GM19193 (cell line): Measurements from ENCODE around the gene AHDC1.

Source experiments
- POLR2A ChIP-seq: IDR thresholded peaks from 4 replicates; pipeline ENCODE4 v1.6.1; 2011; ENCODE audit not compliant: insufficient read depth, insufficient read length; ENCODE audit errors: extremely low read depth

Gene AHDC1

DNA sequence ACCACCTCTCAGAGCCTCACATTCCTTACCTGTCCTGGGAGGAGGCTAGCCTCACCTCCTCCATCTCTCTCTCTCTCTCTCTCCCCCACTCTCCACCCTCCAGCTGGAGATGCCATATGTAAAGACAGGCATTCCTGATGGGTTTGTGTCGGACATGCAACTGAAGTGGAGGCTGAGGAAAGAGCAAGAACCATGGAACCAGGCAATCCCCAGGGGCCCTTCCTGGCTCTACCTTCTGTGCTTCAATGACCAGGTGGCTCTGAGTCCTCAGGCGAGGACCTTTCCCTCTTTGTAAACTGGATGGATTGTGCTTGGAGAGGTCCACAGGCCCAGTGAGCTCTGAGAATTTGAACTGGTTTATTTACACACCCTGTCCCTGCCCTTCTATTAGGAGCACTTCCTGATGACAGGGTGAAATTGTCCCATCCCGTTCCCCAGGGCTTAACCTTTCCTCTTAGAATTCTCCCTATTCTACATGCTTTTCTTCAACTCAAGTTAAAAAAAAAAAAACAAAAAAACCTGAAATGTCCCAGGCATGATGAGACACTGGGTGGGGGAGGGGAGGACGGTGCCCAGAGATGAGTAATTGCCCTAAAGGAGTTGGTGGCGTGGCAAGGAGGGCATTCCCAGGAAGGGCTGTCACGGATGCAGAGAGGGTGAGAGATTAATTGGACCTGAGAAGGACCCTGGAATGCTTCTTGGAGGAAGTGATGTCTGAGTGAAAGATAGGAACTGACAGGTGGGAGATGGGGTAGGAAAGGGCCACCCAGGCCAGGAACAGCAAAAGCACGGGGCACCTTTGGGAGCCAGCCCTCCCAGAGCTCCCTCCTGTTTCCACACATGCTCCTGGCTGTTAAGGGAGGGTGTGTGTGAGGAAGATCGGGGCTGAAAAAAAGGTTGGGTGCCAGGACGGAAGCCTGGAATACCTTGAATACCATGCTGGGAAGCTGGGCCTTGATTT, 63.8 kb downstream of the AHDC1 start:
- no peak for TF ChIP-seq POLR2A

- TF ChIP-seq POLR2A = no peak
Observed at GRCh38 chr1:27538793-27539192, 65.2 kb downstream of the AHDC1 start.

DNA sequence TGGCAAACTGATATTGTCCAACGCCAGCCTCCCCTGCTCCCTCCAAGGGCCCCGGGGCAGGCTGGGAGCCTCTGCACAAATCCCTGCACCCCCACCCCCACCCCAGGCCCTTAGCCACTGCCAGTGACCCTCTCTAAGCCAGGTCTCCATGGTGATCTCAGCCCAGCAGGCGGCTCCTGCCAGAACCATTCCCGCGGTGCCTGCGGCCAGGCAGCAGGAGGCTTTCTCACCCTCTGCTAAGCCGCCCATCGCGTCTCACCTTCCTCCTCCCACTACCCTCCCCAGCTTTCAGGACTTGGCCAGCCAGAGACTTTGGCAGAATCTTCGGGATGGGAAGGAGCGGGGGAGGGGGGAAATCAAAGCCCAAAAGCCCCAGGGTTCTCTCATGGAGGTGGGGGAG, 67.2 kb downstream of the AHDC1 start:
- no peak for TF ChIP-seq POLR2A

- no peak for TF ChIP-seq POLR2A
Observed at GRCh38 chr1:27536010-27536757, 67.8 kb downstream of the AHDC1 start.

GRCh38 chr1:27535386-27535785, 68.6 kb downstream of the AHDC1 start:
- no peak for TF ChIP-seq POLR2A

- no peak for TF ChIP-seq POLR2A
Observed at GRCh38 chr1:27531959-27532685, 71.8 kb downstream of the AHDC1 start.

GRCh38 chr1:27530192-27530591, 73.8 kb downstream of the AHDC1 start:
- TF ChIP-seq POLR2A = no peak

DNA sequence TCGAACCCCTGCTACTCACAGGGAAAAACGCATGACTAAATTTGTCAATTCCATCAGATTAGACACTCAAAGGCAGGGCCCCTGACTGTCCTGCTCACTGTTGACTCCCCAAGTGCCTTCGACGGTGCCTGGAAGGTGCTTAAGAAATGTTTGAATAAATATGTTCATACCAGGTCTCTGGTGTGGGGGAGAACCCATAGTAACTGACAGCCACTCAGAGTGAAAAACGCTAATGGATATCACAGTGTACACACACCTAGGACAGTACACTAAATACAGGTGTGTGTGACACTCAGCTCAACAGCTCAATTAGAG, 74.3 kb downstream of the AHDC1 start:
- no peak for TF ChIP-seq POLR2A

DNA sequence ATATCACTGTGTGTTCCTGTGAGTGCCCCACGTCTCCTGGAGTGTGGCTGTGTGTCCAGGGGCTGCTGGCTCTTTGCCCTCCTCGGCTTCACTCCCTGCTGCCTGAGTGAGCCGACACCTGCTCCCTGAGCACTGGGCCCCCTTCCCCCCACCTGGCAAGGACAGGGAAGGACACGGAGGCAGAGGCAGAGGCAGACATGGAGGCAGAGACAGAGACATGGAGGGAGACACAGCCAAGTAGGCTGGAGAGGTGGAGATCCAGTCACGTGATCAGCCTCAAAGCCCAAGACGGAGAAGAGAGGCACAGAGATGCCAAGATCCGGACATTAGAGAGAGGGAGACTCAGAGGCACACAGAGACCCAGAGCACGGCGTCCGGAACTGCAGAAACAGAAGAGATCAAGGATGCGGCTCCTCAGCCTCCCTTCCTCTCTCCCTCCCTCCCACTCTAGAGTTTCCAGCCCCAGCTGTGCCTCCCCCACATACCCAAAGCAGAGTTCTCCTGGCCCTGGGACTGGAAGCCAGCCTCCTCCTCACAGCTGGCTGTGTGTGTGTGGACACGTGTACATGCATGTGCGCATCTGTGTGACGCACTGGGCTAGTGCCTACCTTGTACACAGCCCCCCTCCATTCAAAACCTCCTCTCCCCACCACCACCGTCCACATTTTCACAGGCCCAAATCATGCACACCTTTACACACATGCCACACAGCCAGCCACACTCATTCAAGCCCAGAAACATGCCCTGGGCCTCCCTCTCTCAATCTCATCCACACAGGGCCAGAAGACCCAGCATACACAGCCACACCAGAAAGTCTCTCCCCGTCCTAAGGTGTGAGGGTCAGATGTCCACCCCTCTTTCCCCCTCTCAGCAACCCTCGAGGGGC, 74.9 kb downstream of the AHDC1 start:
- TF ChIP-seq POLR2A = no peak

- no peak for TF ChIP-seq POLR2A
Observed at GRCh38 chr1:27527890-27528817, 75.8 kb downstream of the AHDC1 start.

- no peak for TF ChIP-seq POLR2A
Observed at GRCh38 chr1:27527223-27527889, 76.6 kb downstream of the AHDC1 start.

DNA sequence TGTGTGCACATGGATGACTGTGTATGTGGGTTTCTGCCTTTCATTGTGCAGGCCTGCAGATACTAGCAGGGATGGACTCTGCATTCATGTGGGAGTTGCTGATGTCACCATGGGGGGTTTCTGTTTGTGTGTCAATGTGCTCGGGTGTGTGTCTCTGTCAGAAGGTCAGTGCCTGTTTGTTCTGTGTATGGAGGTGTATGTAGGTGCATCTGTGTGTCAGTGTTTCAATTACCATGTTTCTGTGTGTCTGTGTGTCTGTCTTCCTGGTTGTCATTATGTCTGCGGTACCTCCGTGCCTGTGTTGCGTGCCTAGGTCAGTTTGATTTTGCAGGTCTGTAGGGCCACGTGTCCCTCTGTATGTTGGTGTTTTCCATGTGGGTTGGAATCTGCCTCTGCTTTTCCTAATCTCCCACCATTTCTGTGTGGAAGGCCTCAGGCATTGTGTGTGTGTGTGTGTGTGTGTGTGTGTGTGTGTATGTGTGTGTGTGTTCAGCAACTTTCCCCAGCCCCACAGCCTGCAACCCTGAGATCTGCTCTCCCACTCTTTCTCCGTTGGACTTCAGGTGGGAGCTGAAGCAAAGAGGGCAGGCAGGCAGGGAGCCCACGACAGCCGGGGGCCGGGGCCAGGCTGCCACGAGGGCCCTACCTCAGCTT, 77.2 kb downstream of the AHDC1 start:
- no peak for TF ChIP-seq POLR2A
